OCI-LY3 (cell line): Measurements from ENCODE around the gene ADGRV1.

ENCODE experiments used
- EZH2phosphoT487 ChIP-seq: fragments of 200-600 bp; shearing (Covaris generic); IDR thresholded peaks from 2 replicates; pipeline ENCODE4 v1.6.1; 2018; ENCODE audit warnings: antibody characterized with exemption, mixed run types, low read depth
- TF ChIP-seq, protein P1 (sequence below): fragments of 200-600, 300-600 bp; sonication (generic); IDR thresholded peaks from 2 replicates; pipeline ENCODE4 v1.5.1; 2014; ENCODE audit warnings: antibody characterized with exemption, low read length, low read depth

DNA sequence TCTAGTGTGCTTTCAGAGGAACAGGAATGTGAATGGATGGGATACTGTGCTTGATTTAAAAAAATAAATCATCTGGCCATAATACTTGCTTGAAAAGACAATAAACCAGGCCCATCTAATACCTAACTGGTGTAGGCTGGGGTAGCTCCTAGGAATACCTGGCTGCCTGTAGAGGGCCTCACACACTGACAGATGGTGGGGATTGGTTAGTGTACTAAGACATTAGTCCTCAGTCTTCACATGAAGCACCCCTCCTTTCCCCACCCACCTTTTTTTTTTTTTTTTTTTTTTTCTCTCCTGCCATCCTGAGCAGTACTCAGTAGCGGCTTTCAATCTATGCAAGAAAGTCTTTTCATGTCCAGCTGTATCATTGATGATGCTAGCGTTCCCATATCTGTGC, 130.5 kb downstream of the ADGRV1 start:
- TF ChIP-seq, protein P1, sequence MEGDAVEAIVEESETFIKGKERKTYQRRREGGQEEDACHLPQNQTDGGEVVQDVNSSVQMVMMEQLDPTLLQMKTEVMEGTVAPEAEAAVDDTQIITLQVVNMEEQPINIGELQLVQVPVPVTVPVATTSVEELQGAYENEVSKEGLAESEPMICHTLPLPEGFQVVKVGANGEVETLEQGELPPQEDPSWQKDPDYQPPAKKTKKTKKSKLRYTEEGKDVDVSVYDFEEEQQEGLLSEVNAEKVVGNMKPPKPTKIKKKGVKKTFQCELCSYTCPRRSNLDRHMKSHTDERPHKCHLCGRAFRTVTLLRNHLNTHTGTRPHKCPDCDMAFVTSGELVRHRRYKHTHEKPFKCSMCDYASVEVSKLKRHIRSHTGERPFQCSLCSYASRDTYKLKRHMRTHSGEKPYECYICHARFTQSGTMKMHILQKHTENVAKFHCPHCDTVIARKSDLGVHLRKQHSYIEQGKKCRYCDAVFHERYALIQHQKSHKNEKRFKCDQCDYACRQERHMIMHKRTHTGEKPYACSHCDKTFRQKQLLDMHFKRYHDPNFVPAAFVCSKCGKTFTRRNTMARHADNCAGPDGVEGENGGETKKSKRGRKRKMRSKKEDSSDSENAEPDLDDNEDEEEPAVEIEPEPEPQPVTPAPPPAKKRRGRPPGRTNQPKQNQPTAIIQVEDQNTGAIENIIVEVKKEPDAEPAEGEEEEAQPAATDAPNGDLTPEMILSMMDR = no peak
- no peak for TF ChIP-seq EZH2phosphoT487
